ENCODE results near the gene IL4R.

Gene IL4R

GRCh38 chr16:27303256-27304100 lies 10.3 kb upstream of the IL4R start:
- no peak for TF ChIP-seq CTCF (IDR thresholded peaks at IDR 0.05)
- no peak overlapping the region for H3K27ac ChIP-seq
- no peak for DNase-seq (ENCODE audit: low spot score)
- H3K4me3 ChIP-seq = no peak overlapping the region

- DNase-seq (ENCODE audit: low spot score) = no peak
Observed at GRCh38 chr16:27304102-27304501, 9.7 kb upstream of the IL4R start.

GRCh38 chr16:27304881-27305745 lies 8.7 kb upstream of the IL4R start:
- no peak for DNase-seq (ENCODE audit: low spot score)
- Histone ChIP-seq H3K27ac (peak overlapping the region in 1 of 2 donors; percentile 43), H3K4me3 (no peak overlapping the region)
- no peak for TF ChIP-seq CTCF (IDR thresholded peaks at IDR 0.05)

More at GRCh38 chr16:27304102-27304501, 9.7 kb upstream of the IL4R start:
- TF ChIP-seq CTCF (IDR thresholded peaks at IDR 0.05) = no peak
- Histone ChIP-seq H3K4me3 (no peak overlapping the region), H3K27ac (no peak overlapping the region)

GRCh38 chr16:27305839-27306442 lies 7.8 kb upstream of the IL4R start:
- Histone ChIP-seq H3K27ac (peak overlapping the region in 1 of 2 donors; percentile 43), H3K4me3 (no peak overlapping the region)
- TF ChIP-seq CTCF (IDR thresholded peaks at IDR 0.05) = no peak
- no peak for DNase-seq (ENCODE audit: low spot score)

- no peak for TF ChIP-seq CTCF (IDR thresholded peaks at IDR 0.05)
- DNase-seq (ENCODE audit: low spot score) = no peak
- H3K27ac ChIP-seq = no peak overlapping the region
- no peak overlapping the region for H3K4me3 ChIP-seq
Observed at GRCh38 chr16:27308792-27309191, 5.0 kb upstream of the IL4R start.

GRCh38 chr16:27310576-27311447 lies 3.0 kb upstream of the IL4R start:
- Histone ChIP-seq H3K4me3 (no peak overlapping the region), H3K27ac (no peak overlapping the region)
- TF ChIP-seq CTCF (IDR thresholded peaks at IDR 0.05) = no peak
- DNase-seq (ENCODE audit: low spot score) = no peak

Data from coronary artery (tissue), 2 donors.